GM21390 (cell line): Measurements from ENCODE around the gene FOXL3.

ENCODE experiments used
- ATAC-seq: cut with Tn5 transposase; IDR thresholded peaks from one replicate; pipeline ENCODE4 v1.9.1; 2021; ENCODE audit not compliant: unreplicated experiment

Gene FOXL3

GRCh38 chr7:318878-319661, 29.1 kb downstream of the FOXL3 start:
- no peak for ATAC-seq

DNA sequence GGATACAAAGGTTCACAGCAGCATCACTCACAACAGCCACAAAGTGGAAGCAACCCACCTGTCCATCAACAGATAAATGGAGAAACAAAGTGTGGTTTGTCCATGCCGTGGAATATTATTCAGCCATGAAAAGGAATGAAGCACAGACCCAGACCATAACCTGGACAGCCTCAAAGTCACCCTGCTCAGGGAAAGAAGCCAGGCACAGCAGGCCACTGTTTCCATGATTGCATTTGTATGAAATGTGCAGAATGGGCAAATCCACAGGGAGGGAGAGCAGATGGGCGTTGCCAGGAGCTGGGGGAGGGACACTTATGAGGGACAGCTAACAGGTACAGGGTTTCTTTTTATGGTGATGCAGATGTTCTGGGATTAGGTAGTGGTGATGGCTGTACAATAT, 30.3 kb downstream of the FOXL3 start:
- no peak for ATAC-seq

- ATAC-seq = no peak
These were observed 32.2 kb downstream of the FOXL3 start for GRCh38 chr7:322111-322671.

DNA sequence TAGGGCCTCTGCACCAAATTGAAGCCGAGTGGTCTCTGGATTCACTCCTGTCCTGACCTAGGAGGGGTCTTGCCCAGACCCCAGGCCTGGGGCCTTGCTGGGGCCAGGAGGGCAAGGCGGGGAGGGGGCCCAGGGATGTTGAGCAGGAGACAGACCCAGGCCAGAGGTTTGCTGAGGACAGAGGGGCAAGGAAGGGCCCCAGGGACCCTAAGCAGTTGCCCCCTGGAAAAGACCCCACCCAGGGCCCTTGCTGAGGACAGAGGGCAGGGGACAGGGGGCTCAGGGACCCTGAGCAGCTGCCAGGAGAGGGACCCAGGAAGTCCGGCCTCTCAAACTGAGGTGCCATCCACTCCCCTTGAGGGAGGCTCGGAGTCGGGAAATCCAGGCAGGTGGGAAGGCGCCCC, 32.7 kb downstream of the FOXL3 start:
- no peak for ATAC-seq

DNA sequence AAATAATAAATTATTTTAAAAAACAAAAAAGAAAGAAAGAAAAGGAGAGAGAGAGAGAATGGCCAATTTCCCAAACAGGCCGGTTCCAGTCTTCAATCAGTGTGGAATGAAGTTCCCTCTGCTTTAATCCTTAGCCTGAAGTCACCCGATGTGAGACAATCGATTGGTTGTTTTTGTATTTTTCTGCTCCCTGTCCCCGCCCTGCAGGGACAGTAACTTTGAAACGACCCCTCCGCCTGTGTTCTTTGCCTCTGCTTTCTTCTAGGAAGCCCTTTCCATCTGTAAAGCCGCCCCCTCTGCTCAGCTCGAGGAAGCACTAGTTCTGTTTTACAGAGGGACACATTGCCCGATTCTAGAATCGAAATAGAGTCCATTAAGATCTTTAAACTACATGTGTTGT, 33.4 kb downstream of the FOXL3 start:
- no peak for ATAC-seq

DNA sequence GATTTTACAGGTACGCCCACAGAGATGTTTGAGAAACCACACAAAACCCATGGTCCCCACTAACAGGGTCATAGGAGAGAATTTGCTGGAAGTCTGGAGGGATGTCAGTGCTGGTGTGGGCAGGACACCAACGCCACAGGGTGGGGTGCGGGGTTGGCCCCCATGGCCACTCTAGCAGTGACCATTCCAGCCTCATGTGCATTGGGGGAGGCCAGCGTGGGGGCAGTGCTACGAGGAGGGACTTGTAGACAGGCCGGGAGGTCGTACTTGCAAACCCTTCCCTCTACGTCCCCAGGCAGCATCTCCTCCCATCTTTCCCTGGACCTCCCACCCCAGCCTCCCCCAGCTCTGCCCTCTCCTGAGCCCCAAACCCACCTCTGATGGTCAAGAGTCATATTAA, 34.0 kb downstream of the FOXL3 start:
- ATAC-seq = no peak

DNA sequence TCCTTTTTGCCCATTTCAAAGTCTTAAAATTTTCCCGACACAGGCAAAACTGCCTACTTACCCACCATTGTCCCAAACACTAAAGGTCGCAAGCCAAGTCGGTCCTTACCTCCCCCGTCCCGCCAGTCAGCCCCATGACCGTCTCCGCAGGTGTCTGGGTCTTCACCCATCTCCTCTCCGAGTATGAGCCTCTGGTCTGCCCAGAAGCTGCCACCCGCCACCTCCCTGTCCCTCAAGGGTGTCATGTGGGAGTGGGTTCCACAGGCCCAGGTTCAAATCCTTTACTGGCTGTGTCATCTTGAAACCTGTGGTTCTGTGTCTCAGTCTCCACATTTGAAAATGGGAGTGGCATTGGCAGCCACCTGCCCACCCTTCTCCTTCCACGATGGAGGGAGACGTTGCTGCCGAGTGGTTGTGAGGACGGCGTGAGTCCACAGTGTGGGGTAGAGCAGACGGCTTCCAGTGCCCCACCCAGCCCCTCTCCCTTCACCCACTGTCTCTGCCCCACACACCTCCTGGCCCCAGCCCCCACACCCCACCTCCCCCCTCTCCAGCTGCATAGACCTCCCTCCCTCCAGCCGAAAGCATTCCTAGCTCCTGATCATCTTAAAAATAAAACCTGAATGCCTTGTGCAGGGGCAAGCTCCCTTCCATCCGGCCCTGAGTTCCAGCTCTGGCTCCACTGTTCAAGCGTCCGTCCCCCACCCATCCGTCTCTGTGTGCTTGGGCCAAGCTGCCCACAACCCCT, 35.3 kb downstream of the FOXL3 start:
- no peak for ATAC-seq

GRCh38 chr7:325811-326210, 35.8 kb downstream of the FOXL3 start:
- ATAC-seq = no peak

DNA sequence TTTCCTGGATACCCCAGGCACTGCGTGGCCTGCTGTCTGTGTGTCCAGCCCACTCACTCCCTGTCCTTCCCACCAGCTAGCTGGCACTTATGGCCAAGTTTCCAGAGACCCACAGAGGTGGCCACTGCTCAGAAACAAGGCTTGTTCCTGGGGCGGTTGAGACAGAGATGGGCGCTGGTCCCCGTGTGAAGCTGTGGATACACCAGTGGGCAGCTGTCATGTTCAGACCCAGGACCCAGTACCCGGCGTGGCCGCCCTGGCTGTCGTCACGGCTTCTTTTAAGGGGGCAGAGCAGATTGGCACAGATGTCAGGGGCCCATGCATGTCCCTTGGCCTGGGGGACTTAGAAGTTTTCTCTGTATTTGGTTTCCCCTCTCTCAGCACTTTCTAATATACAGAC, 36.3 kb downstream of the FOXL3 start:
- no peak for ATAC-seq

DNA sequence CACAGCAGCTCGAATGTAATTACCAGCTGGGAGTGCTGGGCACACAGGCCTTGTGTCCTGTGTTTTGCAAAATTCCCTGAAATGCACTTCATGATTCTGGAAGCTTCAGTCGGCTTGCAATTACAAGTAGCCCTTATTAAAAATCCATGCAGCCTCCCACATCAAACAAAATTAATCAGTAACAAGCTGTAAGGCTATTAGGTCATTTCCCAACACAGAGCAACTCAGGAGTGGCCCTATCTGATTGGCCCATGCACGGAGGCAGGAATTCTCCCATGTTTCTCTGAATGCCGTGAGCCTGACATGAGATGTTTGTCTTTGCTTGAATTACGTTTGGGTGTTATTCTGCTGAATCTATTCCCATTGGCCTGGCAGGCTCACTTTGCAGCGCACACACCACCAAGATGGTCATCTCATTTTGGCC, 36.9 kb downstream of the FOXL3 start:
- ATAC-seq = no peak

DNA sequence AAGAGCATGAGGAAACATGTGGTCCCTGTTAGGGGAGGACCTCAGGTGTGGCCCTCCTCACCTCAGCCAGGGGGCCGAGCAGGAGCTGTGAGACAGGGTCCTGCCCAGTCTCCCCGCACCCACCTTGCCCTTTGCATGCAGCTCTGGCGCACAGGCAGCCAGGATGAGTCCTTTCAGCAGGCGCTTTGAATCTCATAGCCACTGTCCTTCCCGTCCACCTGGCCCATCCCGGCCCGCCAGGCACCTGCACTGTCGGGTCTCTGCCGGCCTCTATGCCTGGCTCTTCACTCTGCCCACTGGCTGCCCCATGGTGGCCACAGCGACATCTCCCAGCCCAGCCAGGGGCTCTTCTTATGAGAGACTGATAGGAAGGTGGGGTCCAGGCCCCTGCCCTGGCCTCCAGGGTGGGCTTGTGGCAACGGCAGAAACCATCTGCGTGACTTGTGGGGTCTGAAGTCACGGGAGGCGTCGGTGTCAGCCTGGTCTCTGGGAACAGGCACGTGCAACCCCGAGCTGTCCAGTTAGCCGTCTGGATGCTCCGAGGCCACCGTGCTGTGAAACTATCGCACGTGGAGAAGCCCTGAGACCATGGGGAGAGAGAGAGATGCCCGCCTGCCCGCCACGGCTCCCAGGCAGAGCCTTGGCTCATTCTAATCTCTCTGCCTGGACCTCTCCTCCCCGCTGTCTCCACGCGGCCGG, 37.4 kb downstream of the FOXL3 start:
- ATAC-seq = no peak

DNA sequence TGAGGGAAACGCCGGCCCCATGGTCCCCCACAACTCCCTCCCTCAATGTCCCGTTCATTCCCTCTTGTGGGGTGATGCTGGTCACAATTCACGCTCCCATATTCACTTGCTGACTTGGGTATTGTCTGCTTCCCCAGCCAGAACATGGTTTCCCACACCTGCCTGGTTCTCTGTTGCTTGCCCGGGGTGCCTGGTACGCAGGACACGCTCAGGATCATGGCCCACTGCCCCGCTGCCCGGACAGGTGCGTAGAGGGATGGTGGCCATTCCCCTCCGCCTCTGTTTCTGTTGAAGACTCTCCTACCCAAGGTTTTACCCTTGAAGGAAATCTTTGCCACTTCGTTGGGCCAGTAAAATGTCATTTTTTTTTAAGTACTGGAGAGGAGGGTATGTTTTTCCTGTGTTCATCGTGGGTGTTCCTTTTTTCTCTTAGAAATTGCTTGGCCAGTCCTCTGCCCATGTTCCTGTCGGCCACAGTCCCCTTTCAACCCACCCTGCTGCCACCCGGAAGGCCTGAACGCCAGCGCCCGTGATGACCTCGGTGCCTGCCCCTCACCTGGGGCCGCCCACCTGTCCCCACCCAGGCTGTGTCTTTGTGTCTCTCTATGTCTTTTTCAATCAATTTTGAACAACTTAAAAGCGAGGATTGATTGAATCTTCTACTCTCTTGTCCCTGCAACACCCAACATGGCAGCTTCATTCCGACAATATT, 38.2 kb downstream of the FOXL3 start:
- no peak for ATAC-seq

DNA sequence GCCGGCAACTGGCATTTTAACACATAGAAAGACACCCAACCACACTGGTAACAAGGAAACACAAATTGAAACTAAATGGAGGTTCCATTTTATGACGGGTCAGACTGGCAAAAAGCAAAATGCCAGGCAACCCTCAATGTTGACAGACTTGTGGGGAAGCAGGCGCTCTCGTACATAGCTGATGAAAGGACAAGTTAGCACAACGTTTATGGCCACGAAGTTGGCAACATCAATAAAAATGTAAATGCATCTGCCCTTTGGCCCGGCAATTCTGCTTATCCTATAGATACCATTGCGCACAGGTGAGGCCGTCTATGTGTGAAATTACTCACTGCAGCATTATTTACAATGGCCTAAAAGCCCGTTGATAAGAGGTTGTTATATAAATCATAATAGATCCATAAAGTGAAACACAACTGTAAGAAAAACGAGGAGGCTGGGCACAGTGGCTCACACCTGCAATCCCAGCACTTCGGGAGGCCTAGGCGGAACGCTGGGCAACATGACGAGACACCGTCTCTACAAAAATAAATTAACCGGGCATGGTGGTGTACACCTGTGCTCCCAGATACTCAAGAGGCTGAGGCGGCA, 39.8 kb downstream of the FOXL3 start:
- ATAC-seq = no peak

DNA sequence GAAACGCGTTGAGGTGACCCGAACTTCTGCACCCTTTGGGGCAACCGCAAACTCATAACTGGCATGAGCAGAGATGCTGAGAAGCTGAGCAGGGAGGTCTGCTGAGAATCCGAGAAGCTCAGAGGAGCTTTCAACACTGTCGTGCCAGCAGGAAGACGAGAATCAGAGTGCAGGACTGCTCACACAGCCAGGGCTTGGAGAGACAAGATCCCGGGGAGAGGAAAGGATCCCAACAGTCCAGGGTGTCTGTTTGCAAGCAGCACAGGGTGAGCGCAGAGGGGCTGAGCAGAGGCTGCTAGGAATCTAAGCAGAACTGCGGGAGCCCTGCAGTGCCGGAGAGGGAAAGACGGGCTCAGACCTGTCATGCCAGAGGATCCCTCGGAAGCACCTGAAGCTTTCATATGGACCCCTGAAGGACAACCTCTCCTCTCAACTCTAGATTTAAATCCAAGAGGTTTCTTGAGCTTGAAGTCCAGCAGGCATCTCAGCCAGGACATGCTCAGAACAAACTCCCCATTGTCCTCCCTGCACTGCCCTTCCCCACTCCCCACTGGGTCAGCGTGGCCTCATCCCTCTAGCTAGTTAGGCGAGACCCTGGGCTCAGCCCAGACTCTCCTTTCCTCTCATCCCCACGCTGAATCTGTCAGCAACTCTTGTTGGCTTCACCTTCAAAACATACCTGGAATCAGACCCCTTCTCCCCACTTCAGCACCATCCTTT, 40.7 kb downstream of the FOXL3 start:
- ATAC-seq = no peak

DNA sequence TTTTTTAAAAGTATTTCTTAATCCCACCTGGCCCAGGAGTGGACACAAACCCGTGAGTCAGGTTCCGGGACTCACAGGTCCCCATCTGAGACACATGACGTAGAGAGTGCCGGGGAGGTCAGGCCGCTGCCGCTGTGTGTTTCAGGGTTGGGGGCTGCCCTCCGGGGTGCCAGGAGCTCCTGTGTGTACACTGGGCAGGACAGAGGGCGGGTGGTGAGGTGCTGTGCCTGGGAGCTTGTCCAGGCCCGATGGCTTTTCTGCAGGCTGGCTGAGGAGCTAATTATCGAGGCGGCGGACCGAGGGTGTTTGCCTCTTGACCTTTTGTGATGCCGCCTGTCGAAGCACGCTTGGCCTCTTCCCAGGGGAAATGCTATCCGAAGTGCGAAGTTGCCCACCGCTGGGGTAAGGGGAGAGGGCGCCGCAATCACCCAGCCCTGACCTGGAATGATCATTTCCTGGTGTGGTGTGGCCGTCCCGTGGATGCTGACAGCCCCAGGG, 42.1 kb downstream of the FOXL3 start:
- no peak for ATAC-seq

DNA sequence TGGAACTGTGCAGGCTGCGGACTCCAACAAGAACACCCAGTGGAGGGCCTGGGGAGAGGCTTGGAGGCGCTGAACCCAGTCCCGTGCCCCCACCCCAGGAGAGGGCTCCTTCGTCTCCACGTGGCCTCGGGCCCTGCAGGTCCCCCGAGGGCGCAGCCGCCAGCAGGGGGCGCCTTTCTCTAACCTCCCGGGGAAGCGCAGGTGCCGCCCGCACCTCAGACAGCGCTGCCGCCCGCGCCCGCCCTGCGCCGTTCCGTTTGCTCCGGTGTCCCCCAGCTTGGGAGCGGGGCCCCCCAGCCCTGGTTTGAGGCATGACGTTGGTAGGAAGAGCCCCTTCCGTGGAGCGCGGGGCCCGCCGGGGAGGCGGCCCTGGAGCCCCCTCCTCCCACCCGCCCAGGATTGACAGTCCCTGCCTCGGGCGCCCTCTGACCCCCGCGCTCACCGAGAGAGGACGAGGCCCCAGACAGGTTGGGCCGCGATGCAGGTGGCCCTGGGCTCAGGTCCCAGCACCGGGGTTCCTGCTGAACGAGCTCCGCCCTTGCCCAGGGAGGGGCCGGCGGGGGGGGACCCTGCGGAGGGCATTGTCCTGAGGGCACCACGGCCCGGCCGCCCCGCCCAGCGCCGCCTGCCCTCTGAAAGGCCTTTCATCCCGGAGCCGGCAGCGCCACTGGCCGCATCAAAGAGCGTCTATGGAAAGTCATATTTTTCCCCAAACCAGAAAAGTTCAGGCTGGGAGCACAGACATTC, 42.8 kb downstream of the FOXL3 start:
- no peak for ATAC-seq

DNA sequence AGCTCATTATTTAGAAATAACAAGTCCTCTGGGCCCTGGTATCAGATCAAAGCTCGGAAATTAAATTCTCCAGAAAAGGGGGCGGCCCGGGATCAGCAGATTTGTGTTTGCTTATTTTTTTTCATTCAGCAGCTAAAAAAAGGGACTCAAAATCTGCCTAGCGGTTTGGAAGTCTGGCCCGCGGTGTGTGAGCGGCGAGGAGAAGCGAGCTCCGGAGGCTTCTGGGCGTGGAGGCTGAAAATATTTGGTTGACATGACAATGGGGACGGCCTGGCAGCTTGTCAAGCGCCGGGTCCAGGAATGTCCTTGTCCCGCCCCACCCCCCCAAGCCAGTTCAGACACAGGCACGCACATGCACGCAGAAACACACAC, 43.4 kb downstream of the FOXL3 start:
- no peak for ATAC-seq

DNA sequence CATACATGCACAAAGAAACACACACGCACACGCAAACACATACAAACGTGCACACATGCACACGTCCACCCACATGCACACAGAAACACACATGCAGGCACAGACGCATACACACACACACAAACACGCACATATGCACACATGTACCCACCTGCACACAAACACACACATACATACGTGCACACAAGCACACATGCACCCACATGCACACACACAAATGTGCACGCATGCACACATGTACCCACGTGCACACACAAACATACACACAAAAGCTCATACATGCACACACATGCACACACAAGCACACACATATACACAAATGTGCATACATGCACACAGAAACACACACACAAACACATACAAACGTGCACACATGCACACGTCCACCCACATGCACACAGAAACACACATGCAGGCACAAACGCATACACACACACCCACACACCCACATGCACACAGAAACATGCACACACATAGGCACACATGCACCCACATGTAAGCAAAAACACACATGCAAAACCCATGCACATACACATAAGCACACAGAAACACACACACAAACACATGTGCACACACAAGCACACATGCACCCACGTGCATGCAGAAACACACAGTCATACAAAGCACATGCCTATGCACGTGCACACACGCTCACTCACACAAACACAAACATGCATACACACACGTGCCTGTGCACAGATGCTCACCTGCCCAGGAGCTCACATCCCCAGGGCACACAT, 44.8 kb downstream of the FOXL3 start:
- no peak for ATAC-seq
